Measurements from ENCODE around the gene TNRC6C.
A peak's percentile ranks its signal among the peaks of the same experiment; 100 is the strongest.

The TNRC6C gene

GRCh38 chr17:78142119-78142861 is 183.8 kb downstream of the TNRC6C start:
- DNase-seq: peak; percentile 21

GRCh38 chr17:78143214-78144146 is 185.0 kb downstream of the TNRC6C start:
- no peak for DNase-seq

GRCh38 chr17:78144147-78144719 is 185.7 kb downstream of the TNRC6C start:
- peak; percentile 81 for DNase-seq

GRCh38 chr17:78144736-78145641 is 186.5 kb downstream of the TNRC6C start:
- no peak for DNase-seq

- DNase-seq: no peak
Observed at GRCh38 chr17:78146471-78146869, 188.0 kb downstream of the TNRC6C start.

GRCh38 chr17:78146881-78147280 is 188.4 kb downstream of the TNRC6C start:
- DNase-seq: no peak

- no peak for DNase-seq
Observed at GRCh38 chr17:78147315-78147998, 189.0 kb downstream of the TNRC6C start.

GRCh38 chr17:78148286-78149016 is 189.9 kb downstream of the TNRC6C start:
- no peak for DNase-seq

GRCh38 chr17:78151514-78152008 is 193.1 kb downstream of the TNRC6C start:
- no peak for DNase-seq

GRCh38 chr17:78154903-78155811 is 196.7 kb downstream of the TNRC6C start:
- DNase-seq: no peak

Data from NCI-H69 (cell line).